Dermis microvascular lymphatic vessel endothelial cell (primary cell): ENCODE measurements around the gene CFAP43. TPM values are rescaled to one million over a fixed set of nuclear protein-coding genes. Genes with fewer than 3 reads are reported as not detected.
A peak's percentile ranks its signal among the peaks of the same experiment; 100 is the strongest.

Experiments used
- DNase-seq, 2 donors: peaks; one replicate each; pipeline versions ENCODE4 v3.0.0 to v3.0.0-alpha.2; 2010; ENCODE audit warnings: low read depth in 2 of 2
- total RNA-seq: library from RNA; depleted of rRNA; stranded (reverse); fragments of >200 nt; gene quantifications from 2 replicates; pipeline ENCODE4 v1.2.1, GENCODE V29; 2014

Gene CFAP43
- total RNA-seq, 1 donor from 2014 or later, result under 0.01 TPM

GRCh38 chr10:104142081-104142480 lies 90.1 kb downstream of the CFAP43 start:
- no peak for DNase-seq

GRCh38 chr10:104139221-104139620 lies 92.9 kb downstream of the CFAP43 start:
- peak in 1 of 2 donors; percentile 31 for DNase-seq

- no peak for DNase-seq
These were observed 94.0 kb downstream of the CFAP43 start for GRCh38 chr10:104138131-104138530.

GRCh38 chr10:104130041-104130440 lies 102.1 kb downstream of the CFAP43 start:
- DNase-seq, result peak in 1 of 2 donors; percentile 47

DNA sequence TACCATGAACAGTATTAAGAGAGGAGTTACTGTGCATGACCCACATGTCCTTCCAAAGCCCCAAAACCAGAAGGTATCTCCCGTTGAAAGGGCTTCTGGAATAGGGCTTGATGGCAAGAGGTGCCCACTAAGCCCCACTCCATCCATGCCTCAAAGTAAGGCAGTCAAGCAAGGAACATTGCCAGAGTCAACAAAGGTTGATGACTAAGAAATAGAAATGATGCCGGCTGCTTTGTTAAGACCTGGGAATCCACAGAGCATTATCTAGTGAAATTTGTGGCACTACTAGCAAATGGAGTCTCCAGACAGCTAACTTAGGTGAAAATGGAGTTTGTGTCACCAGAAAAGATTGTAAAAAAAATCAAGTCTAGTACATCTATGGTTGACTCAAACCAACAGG lies 104.0 kb downstream of the CFAP43 start:
- DNase-seq, result peak in 1 of 2 donors; percentile 47

GRCh38 chr10:104127411-104127810 lies 104.8 kb downstream of the CFAP43 start:
- DNase-seq, result peak in 1 of 2 donors; percentile 18

- DNase-seq, result peak in 1 of 2 donors; percentile 46
These were observed 108.8 kb downstream of the CFAP43 start for GRCh38 chr10:104123397-104123796.

- DNase-seq, result peak in 1 of 2 donors; percentile 22
These were observed 109.7 kb downstream of the CFAP43 start for GRCh38 chr10:104122225-104123107.

- DNase-seq, result peak; percentile 94 to 100
These were observed 110.5 kb downstream of the CFAP43 start, which contains the start of gene SFR1 for GRCh38 chr10:104121485-104122224. SFR1 (plus strand) TSS chr10:104122171; CDS start chr10:104122184, 13 bp downstream.

- DNase-seq, result peak; percentile 97 to 98
These were observed 111.2 kb downstream of the CFAP43 start for GRCh38 chr10:104120903-104121484.

DNA sequence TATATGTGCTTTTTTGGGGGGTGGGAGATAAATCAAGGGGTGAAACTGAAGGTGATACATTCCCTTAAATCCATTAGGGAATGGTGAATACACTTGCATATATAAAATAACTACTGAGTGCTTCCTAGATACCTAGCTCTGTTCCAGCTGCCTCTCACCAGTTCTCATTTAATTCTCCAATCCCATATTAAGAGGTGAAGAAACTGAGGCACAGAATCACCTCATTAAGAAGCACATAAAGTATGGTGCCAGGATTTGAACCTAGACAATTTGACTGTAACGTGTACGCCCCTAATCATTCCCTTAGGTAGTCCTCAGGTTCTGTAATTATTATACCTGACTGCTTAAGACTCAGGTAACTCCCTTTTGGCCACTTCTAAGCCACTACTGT lies 111.7 kb downstream of the CFAP43 start:
- no peak for DNase-seq

DNA sequence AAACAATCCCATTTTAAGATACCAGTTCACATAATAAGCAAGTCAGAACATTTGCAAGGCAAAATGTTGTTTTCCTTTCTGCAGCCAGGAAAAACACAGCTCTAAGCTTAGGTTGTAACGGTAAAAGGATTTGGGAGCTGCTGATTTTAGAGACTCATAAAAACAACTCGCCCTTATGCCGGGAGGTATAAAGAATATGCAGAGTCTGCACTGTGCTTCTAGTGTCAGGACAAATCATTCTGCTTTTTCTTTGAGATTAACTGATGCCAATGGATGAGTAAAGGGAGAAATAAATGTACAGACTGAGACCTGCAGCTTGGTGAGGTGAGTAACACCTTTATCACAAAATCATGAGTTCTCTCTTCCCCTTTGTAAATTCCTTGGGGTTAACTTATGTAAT lies 112.2 kb downstream of the CFAP43 start:
- DNase-seq, result peak in 1 of 2 donors; percentile 20

GRCh38 chr10:104117839-104118323 lies 114.3 kb downstream of the CFAP43 start:
- DNase-seq, result peak in 1 of 2 donors; percentile 60

DNA sequence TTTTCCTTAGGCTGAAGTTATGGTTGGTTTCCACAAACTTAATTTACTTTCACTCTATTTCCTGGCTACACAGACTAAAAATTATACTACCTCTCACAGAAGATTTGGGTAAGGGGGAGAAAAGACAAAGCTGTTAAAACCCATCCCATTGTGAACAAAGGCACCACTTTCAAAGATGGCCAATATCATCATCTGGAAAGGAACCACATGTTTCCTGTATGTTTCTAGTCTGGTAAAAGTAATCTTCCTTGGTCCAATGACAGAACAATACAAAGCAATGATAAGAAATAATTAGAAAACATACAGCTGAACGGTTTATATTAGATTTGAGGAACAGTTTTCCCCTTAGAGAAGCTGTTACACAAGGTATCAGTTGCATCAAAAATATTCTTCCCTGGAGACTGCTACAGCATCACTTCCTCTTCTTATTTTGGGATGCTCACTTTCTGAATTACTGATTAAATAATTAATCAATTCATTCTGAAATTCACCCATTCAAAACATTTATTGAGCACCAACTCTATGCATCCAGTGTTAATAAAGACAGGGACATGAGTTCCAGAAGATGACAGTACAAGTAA lies 118.7 kb downstream of the CFAP43 start:
- peak in 1 of 2 donors; percentile 32 for DNase-seq

- DNase-seq, result peak in 1 of 2 donors; percentile 51
These were observed 122.1 kb downstream of the CFAP43 start for GRCh38 chr10:104109908-104110662.

DNA sequence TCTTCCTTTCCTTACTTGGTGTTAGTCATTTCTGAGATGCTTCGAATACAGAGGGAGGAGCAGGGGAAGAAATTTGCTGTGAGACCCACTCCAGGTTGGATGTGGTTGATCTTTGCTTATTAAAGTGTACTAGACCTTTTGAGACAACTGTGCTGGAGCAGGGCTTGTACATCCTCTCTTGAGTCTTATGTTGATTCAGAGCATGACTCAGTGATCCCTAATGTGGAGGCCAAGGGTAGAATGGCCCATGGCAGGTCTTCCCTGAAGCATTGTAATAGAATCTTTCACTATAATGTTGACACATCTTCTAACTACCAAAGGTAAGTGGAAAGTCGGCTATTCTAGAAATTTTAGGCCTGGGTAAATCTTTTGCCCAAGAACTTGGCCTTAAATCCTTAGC lies 127.2 kb downstream of the CFAP43 start:
- no peak for DNase-seq

DNA sequence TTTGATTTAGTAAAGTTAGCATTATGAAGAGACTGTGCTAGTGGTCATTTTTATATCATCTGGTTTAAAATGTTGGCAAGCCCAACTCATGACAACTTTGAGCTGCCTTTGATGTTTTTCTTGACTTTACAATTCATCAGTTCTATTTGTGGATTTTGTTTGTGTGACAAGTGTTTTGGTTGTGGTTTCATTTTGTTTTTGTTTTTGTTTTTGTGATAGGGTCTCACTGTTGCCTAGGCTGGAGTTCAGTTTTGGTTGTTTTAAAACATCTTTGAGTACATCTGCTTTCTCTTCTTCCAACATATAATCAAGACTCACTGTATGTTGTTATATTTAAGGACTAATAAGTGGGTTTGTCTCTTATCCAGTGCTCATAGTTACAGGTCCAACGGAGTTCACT lies 127.7 kb downstream of the CFAP43 start:
- no peak for DNase-seq

DNA sequence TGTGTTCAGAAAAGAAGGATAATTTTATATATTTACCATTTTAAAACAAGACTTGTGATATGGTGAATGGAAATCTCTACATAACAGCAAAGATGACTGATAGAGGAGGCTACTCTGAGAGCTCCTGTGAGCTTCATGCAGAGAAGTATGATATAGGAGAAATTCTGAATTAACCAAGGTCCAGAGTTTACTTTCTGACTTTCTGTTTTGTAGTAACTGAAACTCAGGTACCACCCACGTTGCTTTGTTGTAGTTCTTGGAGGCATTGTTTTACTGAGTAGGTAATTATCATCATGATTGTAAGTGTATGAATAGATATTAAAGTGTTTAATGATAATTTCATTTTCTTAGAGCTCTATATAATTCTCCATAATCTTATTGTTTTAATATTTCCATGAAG lies 128.2 kb downstream of the CFAP43 start:
- no peak for DNase-seq

- no peak for DNase-seq
These were observed 130.3 kb downstream of the CFAP43 start for GRCh38 chr10:104101902-104102301.

- DNase-seq, result no peak
These were observed 131.4 kb downstream of the CFAP43 start for GRCh38 chr10:104100795-104101194.

GRCh38 chr10:104099941-104100340 lies 132.2 kb downstream of the CFAP43 start:
- DNase-seq, result no peak
